Right lobe of liver (tissue), 4 donors: ENCODE data around the gene PTCSC3.

ENCODE experiments used
- CTCF ChIP-seq, 4 donors: fragments of 200-600 bp in 3 of 4; fragments of 450-650 bp in 1 of 4; IDR thresholded peaks; one replicate each; pipeline versions ENCODE4 v1.5.1 to v1.8.0; 2016 to 2022; ENCODE audit warnings: antibody characterized with exemption in 4 of 4, mild to moderate bottlenecking in 2 of 4
- POLR2A ChIP-seq: fragments of 450-650 bp; IDR thresholded peaks from one replicate; pipeline ENCODE4 v1.6.1; 2017; ENCODE audit warnings: antibody characterized with exemption, mild to moderate bottlenecking
- donor health status: DM: no; HTN: no; CAD: no.
- donor health status: DM: no; HTN: no; CAD: no.
- donor health status: DM: no; HTN: yes; CAD: no.

- TF ChIP-seq CTCF (IDR thresholded peaks at IDR 0.05), result no peak
- TF ChIP-seq POLR2A, result no peak
These were observed 16.0 kb upstream of the PTCSC3 start for GRCh38 chr14:36192530-36192929.
